Neural cell (in vitro differentiated cells): ENCODE results near the gene INPP5A. TPM values are rescaled to one million over a fixed set of nuclear protein-coding genes. Genes with fewer than 3 reads are reported as not detected.

Experiments
- H2AFZ ChIP-seq: fragments of 200-600, 300-800 bp; sonication (generic), shearing (Covaris generic); 2 replicates; pipeline ENCODE4 v1.6.0; 2014; ENCODE audit warnings: low read depth, mild to moderate bottlenecking, antibody characterized with exemption, low read length, moderate library complexity
- H3F3A ChIP-seq: fragments of 200-600 bp; shearing (Covaris generic); 2 replicates; pipeline ENCODE4 v1.6.1; 2016; ENCODE audit warnings: mild to moderate bottlenecking, moderate library complexity, mixed read lengths, antibody characterized with exemption, low read length; ENCODE audit not compliant: insufficient read depth, poor library complexity, severe bottlenecking
- H3K27ac ChIP-seq: fragments of 200-600, 300-800 bp; sonication (generic), shearing (Covaris generic); 2 replicates; pipeline ENCODE4 v1.5.1; 2014; ENCODE audit warnings: mild to moderate bottlenecking, low read length, moderate library complexity
- H3K27me3 ChIP-seq: fragments of 300-800, 200-600 bp; sonication (generic), shearing (Covaris generic); 2 replicates; pipeline ENCODE4 v1.6.0; 2014; ENCODE audit warnings: mild to moderate bottlenecking, low read depth, low read length, moderate library complexity; ENCODE audit not compliant: insufficient read depth
- H3K36me3 ChIP-seq: fragments of 300-800, 200-600 bp; sonication (generic), shearing (Covaris generic); 2 replicates; pipeline ENCODE4 v1.5.1; 2014; ENCODE audit warnings: mild to moderate bottlenecking, antibody characterized with exemption, low read length, moderate library complexity; ENCODE audit not compliant: insufficient read depth
- H3K4me2 ChIP-seq: fragments of 300-800, 200-600 bp; sonication (generic), shearing (Covaris generic); 2 replicates; pipeline ENCODE4 v1.6.0; 2014; ENCODE audit warnings: mild to moderate bottlenecking, low read length
- H3K4me3 ChIP-seq: fragments of 300-800, 200-600 bp; sonication (generic), shearing (Covaris generic); 2 replicates; pipeline ENCODE4 v1.5.1; 2014; ENCODE audit warnings: mild to moderate bottlenecking, low read length, moderate library complexity
- H3K79me2 ChIP-seq: fragments of 200-600 bp; shearing (Covaris generic); replicated peaks from 2 replicates; pipeline ENCODE4 v1.6.0; 2014; ENCODE audit warnings: mild to moderate bottlenecking, low read length, moderate library complexity; ENCODE audit not compliant: insufficient read depth
- H3K9ac ChIP-seq: fragments of 300-800, 200-600 bp; sonication (generic), shearing (Covaris generic); 2 replicates; pipeline ENCODE4 v1.6.1; 2016; ENCODE audit warnings: mild to moderate bottlenecking, low read length, mixed read lengths
- H3K9me2 ChIP-seq: fragments of 200-600 bp; shearing (Covaris generic); 2 replicates; pipeline ENCODE4 v1.6.1; 2016; ENCODE audit warnings: mild to moderate bottlenecking, low read length, mixed read lengths; ENCODE audit not compliant: insufficient read depth
- H3K9me3 ChIP-seq: fragments of 200-600, 300-800 bp; sonication (generic), shearing (Covaris generic); 2 replicates; pipeline ENCODE4 v1.6.1; 2016; ENCODE audit warnings: mild to moderate bottlenecking, mixed run types, low read length, moderate library complexity, mixed read lengths
- H4K20me1 ChIP-seq: fragments of 200-600 bp; shearing (Covaris generic); 2 replicates; pipeline ENCODE4 v1.6.1; 2016; ENCODE audit warnings: mild to moderate bottlenecking, mixed run types; ENCODE audit not compliant: insufficient read depth
- EP300 ChIP-seq: fragments of 450-650 bp; conservative IDR thresholded peaks from 2 replicates; pipeline ENCODE4 v1.6.1; 2014; ENCODE audit warnings: antibody characterized with exemption, mild to moderate bottlenecking, moderate library complexity; ENCODE audit not compliant: poor library complexity, severe bottlenecking
- EZH2 ChIP-seq: fragments of 200-600, 300-800 bp; shearing (Covaris generic), sonication (generic); IDR thresholded peaks from 2 replicates; pipeline ENCODE4 v1.6.1; 2014; ENCODE audit warnings: antibody characterized with exemption, low read length, borderline replicate concordance, mild to moderate bottlenecking; ENCODE audit not compliant: insufficient read depth, poor library complexity, severe bottlenecking
- MXI1 ChIP-seq: fragments of 450-650 bp; conservative IDR thresholded peaks from 2 replicates; pipeline ENCODE4 v1.6.1; 2014; ENCODE audit warnings: antibody characterized with exemption, mild to moderate bottlenecking; ENCODE audit not compliant: poor library complexity, severe bottlenecking
- POLR2AphosphoS5 ChIP-seq: IDR thresholded peaks from 2 replicates; pipeline ENCODE4 v1.6.1; 2012
- RAD21 ChIP-seq: fragments of 450-650 bp; conservative IDR thresholded peaks from 2 replicates; pipeline ENCODE4 v1.6.1; 2014; ENCODE audit warnings: antibody characterized with exemption, mild to moderate bottlenecking, moderate library complexity
- SMC3 ChIP-seq: fragments of 450-650 bp; conservative IDR thresholded peaks from 2 replicates; pipeline ENCODE4 v1.6.1; 2014; ENCODE audit warnings: antibody characterized with exemption, mild to moderate bottlenecking, moderate library complexity; ENCODE audit not compliant: poor library complexity
- TAF1 ChIP-seq: IDR thresholded peaks from 2 replicates; pipeline ENCODE4 v1.6.1; 2012; ENCODE audit warnings: low read depth
- polyA plus RNA-seq: library from polyadenylated mRNA; depleted of rRNA; stranded (reverse); fragments of >200 nt; gene quantifications from 2 replicates; pipeline ENCODE4 v1.2.3, GENCODE V29; 2014
- TF ChIP-seq, protein P1 (sequence below): IDR thresholded peaks from 2 replicates; pipeline ENCODE4 v1.6.1; 2012; ENCODE audit warnings: borderline replicate concordance
- TF ChIP-seq, protein P2 (sequence below): fragments of 450-650 bp; IDR thresholded peaks from 2 replicates; pipeline ENCODE4 v1.5.1; 2014; ENCODE audit warnings: antibody characterized with exemption, mild to moderate bottlenecking, moderate library complexity; ENCODE audit not compliant: poor library complexity, severe bottlenecking

INPP5A gene
- polyA plus RNA-seq, 1 donor from 2014 or later: 48.8 TPM

DNA sequence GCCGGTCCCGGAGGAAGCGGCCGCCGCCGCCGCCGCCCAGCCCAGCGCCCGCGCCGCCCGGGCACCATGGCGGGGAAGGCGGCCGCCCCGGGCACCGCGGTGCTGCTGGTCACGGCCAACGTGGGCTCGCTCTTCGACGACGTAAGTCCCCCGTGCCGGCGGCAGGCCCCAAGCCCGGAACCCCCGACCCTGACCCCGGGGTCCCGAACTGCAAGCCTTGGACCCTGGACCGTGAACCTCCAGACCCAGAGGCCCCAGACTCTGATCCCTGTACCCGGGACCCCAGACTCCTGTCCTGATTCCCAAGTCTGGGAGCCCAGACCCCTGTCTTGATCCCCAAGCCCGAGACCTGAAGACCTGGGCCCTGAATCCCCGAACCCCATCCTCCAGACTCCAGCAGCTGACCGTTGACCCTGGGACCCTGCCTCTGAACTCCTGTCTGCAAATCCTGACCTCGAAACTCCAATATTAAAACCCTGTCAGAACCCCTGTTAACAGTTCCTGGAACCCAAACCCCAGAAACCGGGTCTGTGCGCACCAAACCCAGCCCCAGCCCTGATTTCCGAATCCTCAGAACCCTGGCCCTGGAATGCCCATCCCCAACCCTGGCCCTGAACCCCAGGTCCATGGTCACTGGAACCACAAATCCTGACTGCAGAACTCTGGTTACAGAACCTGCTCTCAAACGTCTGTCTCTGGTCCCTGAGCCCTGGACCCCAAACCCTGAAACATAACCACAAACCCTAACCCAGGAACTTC lies 623 bp downstream of the INPP5A start:
- no peak overlapping the region for H2AFZ ChIP-seq
- peak overlapping the region; percentile 75 for H3K4me3 ChIP-seq
- no peak for TF ChIP-seq TAF1
- no peak for TF ChIP-seq SMC3
- TF ChIP-seq, protein P1, sequence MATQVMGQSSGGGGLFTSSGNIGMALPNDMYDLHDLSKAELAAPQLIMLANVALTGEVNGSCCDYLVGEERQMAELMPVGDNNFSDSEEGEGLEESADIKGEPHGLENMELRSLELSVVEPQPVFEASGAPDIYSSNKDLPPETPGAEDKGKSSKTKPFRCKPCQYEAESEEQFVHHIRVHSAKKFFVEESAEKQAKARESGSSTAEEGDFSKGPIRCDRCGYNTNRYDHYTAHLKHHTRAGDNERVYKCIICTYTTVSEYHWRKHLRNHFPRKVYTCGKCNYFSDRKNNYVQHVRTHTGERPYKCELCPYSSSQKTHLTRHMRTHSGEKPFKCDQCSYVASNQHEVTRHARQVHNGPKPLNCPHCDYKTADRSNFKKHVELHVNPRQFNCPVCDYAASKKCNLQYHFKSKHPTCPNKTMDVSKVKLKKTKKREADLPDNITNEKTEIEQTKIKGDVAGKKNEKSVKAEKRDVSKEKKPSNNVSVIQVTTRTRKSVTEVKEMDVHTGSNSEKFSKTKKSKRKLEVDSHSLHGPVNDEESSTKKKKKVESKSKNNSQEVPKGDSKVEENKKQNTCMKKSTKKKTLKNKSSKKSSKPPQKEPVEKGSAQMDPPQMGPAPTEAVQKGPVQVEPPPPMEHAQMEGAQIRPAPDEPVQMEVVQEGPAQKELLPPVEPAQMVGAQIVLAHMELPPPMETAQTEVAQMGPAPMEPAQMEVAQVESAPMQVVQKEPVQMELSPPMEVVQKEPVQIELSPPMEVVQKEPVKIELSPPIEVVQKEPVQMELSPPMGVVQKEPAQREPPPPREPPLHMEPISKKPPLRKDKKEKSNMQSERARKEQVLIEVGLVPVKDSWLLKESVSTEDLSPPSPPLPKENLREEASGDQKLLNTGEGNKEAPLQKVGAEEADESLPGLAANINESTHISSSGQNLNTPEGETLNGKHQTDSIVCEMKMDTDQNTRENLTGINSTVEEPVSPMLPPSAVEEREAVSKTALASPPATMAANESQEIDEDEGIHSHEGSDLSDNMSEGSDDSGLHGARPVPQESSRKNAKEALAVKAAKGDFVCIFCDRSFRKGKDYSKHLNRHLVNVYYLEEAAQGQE: no peak
- TF ChIP-seq, protein P2, sequence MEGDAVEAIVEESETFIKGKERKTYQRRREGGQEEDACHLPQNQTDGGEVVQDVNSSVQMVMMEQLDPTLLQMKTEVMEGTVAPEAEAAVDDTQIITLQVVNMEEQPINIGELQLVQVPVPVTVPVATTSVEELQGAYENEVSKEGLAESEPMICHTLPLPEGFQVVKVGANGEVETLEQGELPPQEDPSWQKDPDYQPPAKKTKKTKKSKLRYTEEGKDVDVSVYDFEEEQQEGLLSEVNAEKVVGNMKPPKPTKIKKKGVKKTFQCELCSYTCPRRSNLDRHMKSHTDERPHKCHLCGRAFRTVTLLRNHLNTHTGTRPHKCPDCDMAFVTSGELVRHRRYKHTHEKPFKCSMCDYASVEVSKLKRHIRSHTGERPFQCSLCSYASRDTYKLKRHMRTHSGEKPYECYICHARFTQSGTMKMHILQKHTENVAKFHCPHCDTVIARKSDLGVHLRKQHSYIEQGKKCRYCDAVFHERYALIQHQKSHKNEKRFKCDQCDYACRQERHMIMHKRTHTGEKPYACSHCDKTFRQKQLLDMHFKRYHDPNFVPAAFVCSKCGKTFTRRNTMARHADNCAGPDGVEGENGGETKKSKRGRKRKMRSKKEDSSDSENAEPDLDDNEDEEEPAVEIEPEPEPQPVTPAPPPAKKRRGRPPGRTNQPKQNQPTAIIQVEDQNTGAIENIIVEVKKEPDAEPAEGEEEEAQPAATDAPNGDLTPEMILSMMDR: no peak
- TF ChIP-seq EZH2: no peak
- no peak for TF ChIP-seq EP300
- no peak for TF ChIP-seq POLR2AphosphoS5
- TF ChIP-seq MXI1: no peak
- no peak for TF ChIP-seq RAD21
- H3K36me3 ChIP-seq: no peaks in the 10 kb centered on the region
- no peaks in the 10 kb centered on the region for H4K20me1 ChIP-seq
- peaks cover 28% of the 10 kb centered on the region for H3K79me2 ChIP-seq
- peaks cover 4% of the 10 kb centered on the region for H3F3A ChIP-seq
- no peaks in the 10 kb centered on the region for H3K9me2 ChIP-seq
- no peak overlapping the region for H3K27ac ChIP-seq
- H3K9me3 ChIP-seq: no peaks in the 10 kb centered on the region
- peak overlapping the region; percentile 68 for H3K9ac ChIP-seq
- H3K27me3 ChIP-seq: no peaks in the 10 kb centered on the region
- peak overlapping the region; percentile 72 for H3K4me2 ChIP-seq

DNA sequence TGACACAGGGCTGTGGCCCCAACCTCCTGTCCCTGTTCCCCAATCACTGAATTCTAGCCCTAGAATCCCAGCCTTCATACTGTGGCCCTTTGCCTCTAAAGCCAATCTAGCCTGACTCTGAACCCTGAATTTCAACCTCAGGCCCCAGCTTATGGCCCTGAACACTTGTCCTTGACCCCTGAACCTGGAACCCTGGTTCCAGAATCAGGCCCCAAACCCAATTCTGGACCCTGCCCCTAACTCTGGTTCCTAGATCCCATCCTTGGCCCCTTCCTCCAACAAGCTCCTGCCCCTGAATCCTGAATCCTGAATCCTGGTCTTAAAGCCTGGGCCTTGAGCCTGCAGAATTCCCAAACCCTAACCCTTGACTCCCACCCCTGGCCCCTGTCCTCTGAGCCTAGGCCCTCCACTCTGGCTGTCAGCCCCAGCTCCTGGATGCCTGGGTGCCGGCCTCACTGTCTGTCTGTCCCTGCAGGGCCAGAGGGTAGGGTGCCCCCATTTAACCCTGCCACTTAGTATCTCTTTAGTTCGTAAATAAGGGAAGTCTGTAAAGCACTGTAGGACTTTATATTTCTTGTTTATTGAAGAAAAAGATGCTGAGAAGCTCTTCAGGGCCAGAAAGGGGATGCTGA lies 1.3 kb downstream of the INPP5A start:
- H3K9ac ChIP-seq: no peak overlapping the region
- no peak overlapping the region for H2AFZ ChIP-seq
- peak overlapping the region; percentile 75 for H3K4me3 ChIP-seq
- no peaks in the 10 kb centered on the region for H3K9me3 ChIP-seq
- no peak overlapping the region for H3K27ac ChIP-seq
- H3K36me3 ChIP-seq: no peaks in the 10 kb centered on the region
- TF ChIP-seq EZH2 (no peak), TAF1 (no peak), POLR2AphosphoS5 (no peak)
- TF ChIP-seq, protein P2: no peak
- no peaks in the 10 kb centered on the region for H3K9me2 ChIP-seq
- peaks cover 28% of the 10 kb centered on the region for H3K79me2 ChIP-seq
- peaks cover 4% of the 10 kb centered on the region for H3F3A ChIP-seq
- H3K4me2 ChIP-seq: peak overlapping the region; percentile 72
- H4K20me1 ChIP-seq: no peaks in the 10 kb centered on the region
- H3K27me3 ChIP-seq: no peaks in the 10 kb centered on the region
